Measurements from ENCODE around the gene PNKD.
A peak's percentile ranks its signal among the peaks of the same experiment; 100 is the strongest.

Gene PNKD

DNA sequence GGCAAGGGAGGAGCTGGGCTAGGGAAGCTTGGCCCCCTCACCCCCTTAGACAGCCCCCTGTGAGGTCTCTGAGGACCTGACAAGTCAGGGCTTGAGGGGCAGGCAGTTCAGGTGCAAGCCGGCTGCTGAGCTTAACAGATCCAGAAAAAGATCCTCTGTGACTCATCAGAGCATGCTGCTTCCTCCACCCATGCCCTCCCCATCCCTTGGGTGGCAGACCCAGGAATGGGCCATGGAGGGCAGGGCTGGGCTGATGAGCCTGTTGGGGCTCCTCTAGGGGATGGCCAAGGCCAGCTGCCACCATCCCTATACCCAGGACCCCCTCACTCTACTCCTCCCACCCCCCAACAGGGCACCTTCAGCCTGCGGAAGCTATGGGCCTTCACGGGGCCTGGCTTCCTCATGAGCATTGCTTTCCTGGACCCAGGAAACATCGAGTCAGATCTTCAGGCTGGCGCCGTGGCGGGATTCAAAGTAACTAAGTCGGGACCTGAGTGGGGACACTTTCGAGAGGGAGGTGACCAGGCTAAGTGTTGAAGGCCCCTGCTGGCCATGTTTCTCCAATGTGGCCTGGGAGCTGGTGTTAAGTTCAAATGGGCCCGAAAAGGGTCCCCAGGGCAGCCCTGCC is 113.7 kb downstream of the PNKD start:
- no peak for DNase-seq

DNA sequence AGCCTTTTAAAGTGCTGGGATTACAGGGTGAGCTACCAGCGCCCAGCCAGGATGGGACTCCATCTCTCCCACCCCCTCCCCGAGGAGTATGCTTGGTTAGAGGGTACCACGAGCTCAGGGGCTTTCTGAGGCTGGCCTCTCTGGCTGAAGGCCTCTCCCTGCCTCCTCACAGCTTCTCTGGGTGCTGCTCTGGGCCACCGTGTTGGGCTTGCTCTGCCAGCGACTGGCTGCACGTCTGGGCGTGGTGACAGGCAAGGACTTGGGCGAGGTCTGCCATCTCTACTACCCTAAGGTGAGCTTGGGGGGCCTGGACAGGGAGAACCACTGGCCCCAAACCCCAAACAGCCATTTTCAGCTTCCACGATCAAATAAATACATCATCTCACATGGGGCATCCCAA is 114.7 kb downstream of the PNKD start:
- no peak for DNase-seq

DNA sequence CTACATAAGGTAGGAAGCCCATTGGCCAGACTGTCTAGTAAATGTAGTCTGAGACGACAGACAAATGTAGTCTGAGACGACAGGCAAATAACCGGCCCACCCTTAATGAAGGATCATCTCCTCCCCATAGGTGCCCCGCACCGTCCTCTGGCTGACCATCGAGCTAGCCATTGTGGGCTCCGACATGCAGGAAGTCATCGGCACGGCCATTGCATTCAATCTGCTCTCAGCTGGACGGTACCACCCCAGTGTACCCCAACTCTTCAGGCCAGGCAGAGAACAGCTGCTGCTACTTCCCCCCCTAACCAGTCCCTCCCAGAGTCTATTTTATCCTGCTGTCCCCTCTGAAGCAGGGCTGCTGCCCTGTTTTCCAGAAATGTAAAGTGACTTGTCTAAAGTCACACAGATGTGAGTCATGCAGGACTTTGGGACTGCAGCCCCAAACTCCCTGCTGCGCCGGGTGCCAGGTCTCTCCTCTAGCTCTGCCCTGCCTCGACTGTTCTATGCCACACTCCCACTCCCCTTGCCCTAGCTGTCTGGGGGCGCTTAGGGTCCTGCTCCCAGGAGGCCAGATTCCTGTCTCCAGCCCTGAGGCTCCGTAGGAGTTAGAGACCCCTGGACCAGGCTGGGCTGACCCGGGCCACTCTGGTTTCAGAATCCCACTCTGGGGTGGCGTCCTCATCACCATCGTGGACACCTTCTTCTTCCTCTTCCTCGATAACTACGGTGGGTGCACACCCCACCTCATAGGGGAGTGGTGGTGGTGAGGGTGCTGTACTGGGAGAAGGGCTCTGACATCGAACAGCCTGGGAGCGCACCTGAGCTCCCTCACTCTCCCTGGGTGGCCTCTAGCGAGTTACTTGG is 116.4 kb downstream of the PNKD start:
- DNase-seq: no peak

DNA sequence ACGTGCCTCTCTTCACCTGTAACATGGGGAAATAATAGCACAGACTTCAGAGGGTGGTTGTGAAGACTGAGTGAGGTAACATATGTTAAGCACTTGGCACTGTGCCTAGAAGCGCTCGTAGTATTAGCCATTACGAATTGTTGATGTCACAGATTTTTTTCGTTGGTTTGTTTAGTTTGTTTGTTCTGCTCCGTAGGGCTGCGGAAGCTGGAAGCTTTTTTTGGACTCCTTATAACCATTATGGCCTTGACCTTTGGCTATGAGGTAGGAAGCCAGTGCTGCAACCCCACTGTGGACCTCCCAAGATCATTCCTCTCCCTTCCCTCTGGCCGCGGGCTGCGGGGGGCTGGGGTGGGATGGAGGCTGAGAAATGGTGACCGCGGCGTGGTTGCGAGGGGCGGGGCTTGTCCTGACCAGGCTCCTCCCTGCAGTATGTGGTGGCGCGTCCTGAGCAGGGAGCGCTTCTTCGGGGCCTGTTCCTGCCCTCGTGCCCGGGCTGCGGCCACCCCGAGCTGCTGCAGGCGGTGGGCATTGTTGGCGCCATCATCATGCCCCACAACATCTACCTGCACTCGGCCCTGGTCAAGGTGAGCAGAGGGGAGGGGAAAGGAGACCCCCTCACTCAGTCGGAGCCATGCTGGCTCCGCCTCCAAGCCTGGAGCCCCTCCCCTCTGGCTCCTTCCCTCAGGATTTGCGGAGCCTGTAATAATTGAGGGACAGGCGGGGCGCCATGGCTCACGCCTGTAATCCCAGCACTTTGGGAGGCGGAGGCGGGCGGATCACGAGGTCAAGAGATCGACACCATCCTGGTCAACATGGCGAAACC is 117.3 kb downstream of the PNKD start:
- no peak for DNase-seq

GRCh38 chr2:218389333-218390150 is 119.2 kb downstream of the PNKD start:
- DNase-seq: no peak

DNA sequence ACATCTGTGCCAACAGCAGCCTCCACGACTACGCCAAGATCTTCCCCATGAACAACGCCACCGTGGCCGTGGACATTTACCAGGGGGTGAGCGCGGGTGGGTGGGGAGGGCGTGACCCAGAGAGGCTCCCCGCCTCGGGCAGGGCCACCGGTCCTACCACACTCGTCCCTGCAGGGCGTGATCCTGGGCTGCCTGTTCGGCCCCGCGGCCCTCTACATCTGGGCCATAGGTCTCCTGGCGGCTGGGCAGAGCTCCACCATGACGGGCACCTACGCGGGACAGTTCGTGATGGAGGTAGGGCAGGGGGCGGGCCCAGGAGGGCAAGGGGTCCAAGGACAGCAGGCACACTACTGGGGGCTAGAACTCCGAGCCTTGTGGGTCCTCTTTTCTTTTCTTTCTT is 120.9 kb downstream of the PNKD start:
- DNase-seq: no peak

- no peak for DNase-seq
These were observed 122.1 kb downstream of the PNKD start for GRCh38 chr2:218392459-218392858.

DNA sequence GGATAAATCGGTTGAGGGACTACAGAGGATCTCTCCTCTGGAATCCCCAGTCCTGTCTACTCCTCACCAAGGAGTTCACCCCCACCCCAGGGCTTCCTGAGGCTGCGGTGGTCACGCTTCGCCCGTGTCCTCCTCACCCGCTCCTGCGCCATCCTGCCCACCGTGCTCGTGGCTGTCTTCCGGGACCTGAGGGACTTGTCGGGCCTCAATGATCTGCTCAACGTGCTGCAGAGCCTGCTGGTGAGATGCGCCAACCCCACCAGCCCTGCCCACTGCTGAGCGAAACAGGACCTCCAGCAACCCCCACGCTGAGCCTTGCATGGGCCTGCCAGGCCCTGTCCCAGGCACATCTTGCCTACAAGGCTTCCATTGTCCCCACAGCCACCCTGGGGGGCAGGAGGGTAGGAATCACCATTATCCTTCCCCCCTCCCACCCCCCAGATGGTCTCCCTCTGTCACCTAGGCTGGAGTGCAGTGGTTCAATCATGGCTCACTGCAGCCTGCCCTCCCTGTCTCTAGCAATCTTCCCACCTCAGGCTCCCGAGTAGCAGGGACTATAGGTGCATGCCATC is 122.7 kb downstream of the PNKD start:
- no peak for DNase-seq

DNA sequence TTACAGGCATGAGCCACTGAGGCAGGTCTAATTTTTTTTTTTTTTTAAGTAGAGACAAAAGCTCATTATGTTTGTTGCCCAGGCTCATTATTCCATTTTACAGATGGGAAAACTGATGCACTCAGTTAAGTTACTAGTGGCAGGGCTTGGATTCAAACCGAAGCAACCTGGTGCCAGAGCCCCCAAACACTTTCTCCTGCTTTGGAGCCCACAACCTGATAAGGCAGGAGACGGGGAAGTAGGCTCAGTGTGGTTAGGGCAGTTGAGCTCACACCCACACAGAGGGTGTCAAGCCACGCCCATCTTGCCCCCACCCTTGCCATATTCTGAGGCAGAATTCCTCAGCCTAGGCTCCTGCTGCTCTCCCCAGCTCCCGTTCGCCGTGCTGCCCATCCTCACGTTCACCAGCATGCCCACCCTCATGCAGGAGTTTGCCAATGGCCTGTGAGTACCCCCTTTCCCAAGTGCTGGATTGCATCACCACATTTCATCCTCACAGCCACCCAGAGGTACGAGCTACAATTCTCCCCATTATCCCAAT is 123.5 kb downstream of the PNKD start:
- DNase-seq: no peak

GRCh38 chr2:218394298-218395089 is 124.2 kb downstream of the PNKD start:
- DNase-seq: no peak

GRCh38 chr2:218395090-218395444 is 124.7 kb downstream of the PNKD start:
- no peak for DNase-seq

DNA sequence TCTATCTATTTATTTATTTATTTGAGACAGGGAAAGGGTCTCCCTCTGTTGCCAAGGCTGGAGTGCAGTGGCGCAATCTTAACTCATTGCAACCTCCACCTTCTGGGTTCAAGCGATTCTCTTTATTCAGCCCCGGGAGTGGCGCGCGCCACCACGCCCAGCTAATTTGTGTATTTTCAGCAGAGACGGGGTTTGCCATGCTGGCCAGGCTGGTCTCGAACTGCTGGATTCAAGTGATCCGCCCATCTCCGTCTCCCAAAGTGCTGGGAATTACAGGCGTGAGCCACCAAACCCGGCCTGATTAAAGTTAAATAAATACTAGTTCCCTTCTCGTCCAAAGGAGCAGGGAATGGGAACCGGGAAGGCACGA is 125.1 kb downstream of the PNKD start:
- no peak for DNase-seq

GRCh38 chr2:218395826-218396687 is 125.7 kb downstream of the PNKD start:
- DNase-seq: peak; percentile 91
